ENCODE measurements around the gene DNAH3. TPM values are rescaled to one million over a fixed set of nuclear protein-coding genes. Genes with fewer than 3 reads are reported as not detected.

DNAH3 gene
- total RNA-seq, 1 experiment from 2014 or later = 0.24 TPM

DNA sequence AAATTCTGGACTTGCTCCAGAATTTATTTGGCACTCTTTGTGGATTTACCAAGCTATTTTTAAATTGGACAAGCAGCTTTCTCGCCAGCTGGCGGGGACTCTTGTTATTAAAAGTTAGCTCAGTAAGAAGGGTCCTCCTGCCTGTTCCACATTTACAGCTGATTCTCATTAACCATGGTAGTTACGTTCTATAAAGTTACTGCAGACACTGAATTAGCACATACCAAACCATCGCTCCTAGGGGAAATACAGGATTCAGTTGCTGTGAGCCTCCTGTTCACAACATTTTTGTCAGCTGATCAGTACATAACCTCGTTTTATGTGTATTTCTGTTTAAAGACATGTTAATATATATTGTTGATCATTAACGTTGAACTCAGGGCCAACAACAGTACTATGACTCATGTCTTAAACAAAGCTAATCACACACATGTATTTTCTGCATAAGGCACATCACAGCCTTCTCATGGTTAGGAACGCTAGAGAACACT lies 12.1 kb upstream of the DNAH3 start:
- no peak overlapping the region for H3K23ac ChIP-seq (ENCODE audit: insufficient read length, low read depth, low read length)
- Mint-ChIP-seq H3K27ac (no peak overlapping the region), H3K4me3 (no peak overlapping the region), H3K9me3 (no peaks in the 10 kb centered on the region), H3K36me3 (ENCODE audit: insufficient read depth in 1 of 3, low read depth in 3 of 3) (peaks cover 23 to 55% (median 53%) of the 10 kb centered on the region in 3 experiments; a peak in 6 of 7 replicates), H3K27me3 (ENCODE audit: low read depth) (peaks cover 3% of the 10 kb centered on the region), H3K4me1 (peaks cover 16 to 18% of the 10 kb centered on the region in 2 experiments)
- H3K23me2 ChIP-seq (ENCODE audit: insufficient read length, low read depth, low read length, poor library complexity, severe bottlenecking) = peaks cover 13% of the 10 kb centered on the region
- H2AFZ ChIP-seq (ENCODE audit: low read length) = no peak overlapping the region
- H3K79me1 ChIP-seq (ENCODE audit: insufficient read depth, low read depth, low read length, poor library complexity, severe bottlenecking) = no peaks in the 10 kb centered on the region
- no peak overlapping the region for H2BK15ac ChIP-seq (ENCODE audit: low read depth, low read length)
- no peak overlapping the region for H4K8ac ChIP-seq (replicated peaks; ENCODE audit: insufficient read length, low read depth, low read length)
- no peak overlapping the region for H3K9ac ChIP-seq (ENCODE audit: extremely low read depth, insufficient read length, low read length)
- H3K18ac ChIP-seq (ENCODE audit: insufficient read length, low read depth, low read length) = no peak overlapping the region
- WGBS (ENCODE audit: extremely low coverage, insufficient read length, low lambda C conversion rate) = no CpG with 5 or more reads among the region's 7 CpGs
- H3K4ac ChIP-seq (ENCODE audit: low read depth, low read length) = no peak overlapping the region
- H4K5ac ChIP-seq (ENCODE audit: insufficient read length, low read depth, low read length) = no peak overlapping the region
- H3K56ac ChIP-seq (ENCODE audit: insufficient read length, low read depth, low read length) = no peak overlapping the region
- H3T11ph ChIP-seq (ENCODE audit: low read length) = no peak overlapping the region
- H2BK12ac ChIP-seq (ENCODE audit: insufficient read length, low read depth, low read length) = no peak overlapping the region
- H3K79me2 ChIP-seq (ENCODE audit: insufficient read depth, low read length) = no peaks in the 10 kb centered on the region
- H3K27me3 ChIP-seq (ENCODE audit: insufficient read depth, low read length) = no peaks in the 10 kb centered on the region; the same call in 1 of the 2 replicates
- TF ChIP-seq, protein P1, sequence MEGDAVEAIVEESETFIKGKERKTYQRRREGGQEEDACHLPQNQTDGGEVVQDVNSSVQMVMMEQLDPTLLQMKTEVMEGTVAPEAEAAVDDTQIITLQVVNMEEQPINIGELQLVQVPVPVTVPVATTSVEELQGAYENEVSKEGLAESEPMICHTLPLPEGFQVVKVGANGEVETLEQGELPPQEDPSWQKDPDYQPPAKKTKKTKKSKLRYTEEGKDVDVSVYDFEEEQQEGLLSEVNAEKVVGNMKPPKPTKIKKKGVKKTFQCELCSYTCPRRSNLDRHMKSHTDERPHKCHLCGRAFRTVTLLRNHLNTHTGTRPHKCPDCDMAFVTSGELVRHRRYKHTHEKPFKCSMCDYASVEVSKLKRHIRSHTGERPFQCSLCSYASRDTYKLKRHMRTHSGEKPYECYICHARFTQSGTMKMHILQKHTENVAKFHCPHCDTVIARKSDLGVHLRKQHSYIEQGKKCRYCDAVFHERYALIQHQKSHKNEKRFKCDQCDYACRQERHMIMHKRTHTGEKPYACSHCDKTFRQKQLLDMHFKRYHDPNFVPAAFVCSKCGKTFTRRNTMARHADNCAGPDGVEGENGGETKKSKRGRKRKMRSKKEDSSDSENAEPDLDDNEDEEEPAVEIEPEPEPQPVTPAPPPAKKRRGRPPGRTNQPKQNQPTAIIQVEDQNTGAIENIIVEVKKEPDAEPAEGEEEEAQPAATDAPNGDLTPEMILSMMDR (conservative IDR thresholded peaks at IDR 0.05) = no peak
- no peak overlapping the region for H2BK5ac ChIP-seq (ENCODE audit: insufficient read length, low read length)
- no peak overlapping the region for H2AK5ac ChIP-seq (ENCODE audit: insufficient read length, low read length)
- H3K14ac ChIP-seq (ENCODE audit: insufficient read depth, low read length) = no peak overlapping the region
- H2BK20ac ChIP-seq (ENCODE audit: low read depth, low read length, poor library complexity, severe bottlenecking) = no peak overlapping the region
- H4K91ac ChIP-seq (ENCODE audit: insufficient read length, low read depth, low read length) = no peak overlapping the region
- H3K4me2 ChIP-seq (ENCODE audit: insufficient read depth, insufficient read length, low read length) = no peak overlapping the region
- no peaks in the 10 kb centered on the region for H4K20me1 ChIP-seq (ENCODE audit: control insufficient read depth, insufficient read depth, insufficient read length)
- no peak overlapping the region for H3K27ac ChIP-seq (ENCODE audit: insufficient read length, low read depth, low read length)
- peaks cover 4% of the 10 kb centered on the region; the same call in 1 of the 2 replicates for H3K4me1 ChIP-seq (ENCODE audit: insufficient read depth, low read length)
- no peak overlapping the region for H2BK120ac ChIP-seq (ENCODE audit: low read depth, low read length, poor library complexity, severe bottlenecking)
- H3K9me3 ChIP-seq (ENCODE audit: control insufficient read depth, low read depth, low read length) = no peaks in the 10 kb centered on the region
- no peak for DNase-seq

Data from H9 (cell line).